Measurements from ENCODE around the gene LRG1. TPM values are rescaled to one million over a fixed set of nuclear protein-coding genes. Genes with fewer than 3 reads are reported as not detected.

Gene LRG1
- polyA plus RNA-seq, 1 experiment: 0.05 TPM

DNA sequence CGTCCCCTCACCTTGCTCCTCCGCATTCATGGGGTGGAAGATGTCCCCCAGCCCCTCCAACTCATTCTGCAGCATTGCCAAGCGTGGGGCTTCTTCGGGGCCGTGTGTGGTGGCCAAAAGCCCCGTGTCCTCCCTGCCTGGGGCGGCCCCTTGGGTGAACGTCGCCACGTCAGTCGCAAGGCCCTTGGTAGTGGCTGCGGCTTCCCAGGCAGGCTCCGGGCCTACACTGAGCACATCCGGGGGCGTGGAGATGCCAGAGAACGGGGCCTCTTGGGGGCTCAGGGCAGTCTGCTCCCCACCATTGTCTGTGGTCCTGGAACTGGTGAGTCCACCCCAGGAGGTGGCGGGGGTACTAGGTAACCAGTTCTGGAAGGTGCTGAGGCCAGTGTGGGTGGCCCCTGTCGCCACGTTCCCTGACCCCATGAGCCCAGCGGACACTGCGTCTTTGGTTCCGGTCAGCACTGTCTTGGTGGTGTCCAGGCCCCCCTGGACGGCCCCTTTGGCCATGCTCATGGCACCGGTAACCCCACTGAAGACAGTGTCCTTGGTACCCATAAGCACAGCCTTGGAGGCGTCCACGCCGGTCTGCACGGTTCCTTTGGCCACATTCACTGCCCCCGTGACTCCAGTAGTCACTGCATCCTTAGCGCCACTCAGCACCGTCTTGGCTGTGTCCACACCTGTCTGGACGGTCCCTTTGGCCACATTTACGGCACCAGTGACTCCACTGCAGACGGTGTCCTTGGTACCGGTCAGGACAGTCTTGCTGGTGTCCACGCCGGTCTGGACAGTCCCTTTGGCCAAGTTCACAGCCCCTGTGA is 29.2 kb downstream of the LRG1 start:
- no peak for DNase-seq (ENCODE audit: low read depth, low spot score)
- ChIA-PET POLR2A (no interaction called here), CTCF (interaction anchor here (1.2 kb wide), 1 partner anchor 13 kb away, joined by 3 read pairs; no protein-coding TSS in a partner anchor)
- H3K27me3 ChIP-seq (ENCODE audit: control insufficient read depth, insufficient read depth, low read length): no peaks in the 10 kb centered on the region
- TF ChIP-seq, protein P1, sequence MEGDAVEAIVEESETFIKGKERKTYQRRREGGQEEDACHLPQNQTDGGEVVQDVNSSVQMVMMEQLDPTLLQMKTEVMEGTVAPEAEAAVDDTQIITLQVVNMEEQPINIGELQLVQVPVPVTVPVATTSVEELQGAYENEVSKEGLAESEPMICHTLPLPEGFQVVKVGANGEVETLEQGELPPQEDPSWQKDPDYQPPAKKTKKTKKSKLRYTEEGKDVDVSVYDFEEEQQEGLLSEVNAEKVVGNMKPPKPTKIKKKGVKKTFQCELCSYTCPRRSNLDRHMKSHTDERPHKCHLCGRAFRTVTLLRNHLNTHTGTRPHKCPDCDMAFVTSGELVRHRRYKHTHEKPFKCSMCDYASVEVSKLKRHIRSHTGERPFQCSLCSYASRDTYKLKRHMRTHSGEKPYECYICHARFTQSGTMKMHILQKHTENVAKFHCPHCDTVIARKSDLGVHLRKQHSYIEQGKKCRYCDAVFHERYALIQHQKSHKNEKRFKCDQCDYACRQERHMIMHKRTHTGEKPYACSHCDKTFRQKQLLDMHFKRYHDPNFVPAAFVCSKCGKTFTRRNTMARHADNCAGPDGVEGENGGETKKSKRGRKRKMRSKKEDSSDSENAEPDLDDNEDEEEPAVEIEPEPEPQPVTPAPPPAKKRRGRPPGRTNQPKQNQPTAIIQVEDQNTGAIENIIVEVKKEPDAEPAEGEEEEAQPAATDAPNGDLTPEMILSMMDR (IDR thresholded peaks at IDR 0.05; ENCODE audit: low read depth, low read length): no peak
- H3K4me3 ChIP-seq (ENCODE audit: low read depth, low read length): no peak overlapping the region
- H3K27ac ChIP-seq (ENCODE audit: low read depth, low read length): no peak overlapping the region
- peaks cover 5% of the 10 kb centered on the region; the same call in 1 of the 2 replicates for H3K9me3 ChIP-seq (ENCODE audit: control insufficient read depth, insufficient read depth, low read length)

DNA sequence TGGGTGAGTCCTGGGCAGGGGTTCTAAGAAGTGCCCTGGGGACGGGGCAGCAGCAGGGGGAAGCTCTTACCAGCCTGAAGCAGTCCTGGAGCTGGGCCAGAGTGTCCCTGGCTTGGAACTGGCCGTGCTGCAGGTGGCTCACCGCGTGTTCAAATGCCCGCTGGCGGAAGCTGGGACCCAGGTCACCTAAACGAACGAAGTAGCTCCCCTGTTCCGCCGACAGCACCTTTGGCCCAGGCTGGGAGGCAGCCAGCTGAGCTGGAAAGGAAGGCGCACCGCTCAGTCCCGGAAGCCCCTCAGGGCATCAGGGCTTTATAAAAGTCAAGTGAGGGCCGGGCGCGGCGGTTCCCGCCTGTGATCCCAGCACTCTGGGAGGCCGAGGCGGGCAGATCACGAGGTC is 31.1 kb downstream of the LRG1 start:
- TF ChIP-seq, protein P1 (IDR thresholded peaks at IDR 0.05; ENCODE audit: low read depth, low read length): no peak
- H3K4me3 ChIP-seq (ENCODE audit: low read depth, low read length): no peak overlapping the region
- no peak for DNase-seq (ENCODE audit: low read depth, low spot score)
- no peak overlapping the region for H3K27ac ChIP-seq (ENCODE audit: low read depth, low read length)
- no peaks in the 10 kb centered on the region for H3K27me3 ChIP-seq (ENCODE audit: control insufficient read depth, insufficient read depth, low read length)
- peaks cover 5% of the 10 kb centered on the region; the same call in 1 of the 2 replicates for H3K9me3 ChIP-seq (ENCODE audit: control insufficient read depth, insufficient read depth, low read length)
- ChIA-PET POLR2A (no interaction called here), CTCF (interaction anchor here (1.9 kb wide), 1 partner anchor 17 kb away, joined by 5 read pairs; no protein-coding TSS in a partner anchor)

DNA sequence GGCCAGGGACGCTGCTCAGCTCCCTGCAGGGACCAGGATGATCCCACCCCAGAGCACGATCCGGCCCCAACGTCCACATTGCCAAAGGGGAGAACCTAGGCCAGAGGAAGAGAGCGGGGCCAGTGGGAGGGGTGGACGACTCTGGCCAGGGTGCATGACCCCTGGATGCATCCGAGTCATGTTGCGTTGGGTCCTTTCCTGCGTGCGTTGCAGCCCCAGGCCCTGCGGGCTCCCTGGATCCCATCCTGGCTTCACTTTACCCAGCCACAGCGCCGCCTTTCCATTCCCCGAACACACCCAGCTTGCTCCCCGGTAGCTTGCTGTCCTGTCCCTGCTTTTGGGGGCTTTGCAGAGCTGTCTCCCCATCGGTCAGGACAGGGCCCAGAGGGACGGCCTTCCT is 32.0 kb downstream of the LRG1 start:
- no peak for DNase-seq (ENCODE audit: low read depth, low spot score)
- Histone ChIP-seq H3K27me3 (ENCODE audit: control insufficient read depth, insufficient read depth, low read length) (no peaks in the 10 kb centered on the region), H3K4me3 (ENCODE audit: low read depth, low read length) (no peak overlapping the region), H3K27ac (ENCODE audit: low read depth, low read length) (no peak overlapping the region), H3K9me3 (ENCODE audit: control insufficient read depth, insufficient read depth, low read length) (peaks cover 5% of the 10 kb centered on the region; the same call in 1 of the 2 replicates)
- POLR2A ChIA-PET: no interaction called here
- CTCF ChIA-PET: interaction anchor here (1.9 kb wide), 1 partner anchor 18 kb away, joined by 5 read pairs; no protein-coding TSS in a partner anchor
- TF ChIP-seq, protein P1 (IDR thresholded peaks at IDR 0.05; ENCODE audit: low read depth, low read length): no peak

DNA sequence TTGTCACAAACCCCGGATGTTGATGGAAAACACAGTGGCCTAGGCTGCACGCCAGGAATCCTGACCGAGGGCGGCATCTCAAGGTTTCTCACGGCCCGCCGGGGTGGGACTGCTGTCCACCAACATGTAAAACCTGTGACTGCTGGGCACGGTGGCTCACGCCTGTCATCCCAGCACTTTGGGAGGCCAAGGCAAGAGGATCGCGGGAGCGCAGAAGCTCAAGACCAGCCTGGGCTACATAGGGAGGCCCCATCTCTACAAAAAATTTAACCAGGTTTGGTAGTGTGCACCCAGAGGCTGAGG is 32.7 kb downstream of the LRG1 start:
- Histone ChIP-seq H3K27ac (ENCODE audit: low read depth, low read length) (no peak overlapping the region), H3K4me3 (ENCODE audit: low read depth, low read length) (no peak overlapping the region), H3K27me3 (ENCODE audit: control insufficient read depth, insufficient read depth, low read length) (no peaks in the 10 kb centered on the region), H3K9me3 (ENCODE audit: control insufficient read depth, insufficient read depth, low read length) (peaks cover 5% of the 10 kb centered on the region; the same call in 1 of the 2 replicates)
- TF ChIP-seq, protein P1 (IDR thresholded peaks at IDR 0.05; ENCODE audit: low read depth, low read length): no peak
- no peak for DNase-seq (ENCODE audit: low read depth, low spot score)
- ChIA-PET POLR2A (no interaction called here), CTCF (interaction anchor here (1.9 kb wide), 1 partner anchor 18 kb away, joined by 5 read pairs; no protein-coding TSS in a partner anchor)

DNA sequence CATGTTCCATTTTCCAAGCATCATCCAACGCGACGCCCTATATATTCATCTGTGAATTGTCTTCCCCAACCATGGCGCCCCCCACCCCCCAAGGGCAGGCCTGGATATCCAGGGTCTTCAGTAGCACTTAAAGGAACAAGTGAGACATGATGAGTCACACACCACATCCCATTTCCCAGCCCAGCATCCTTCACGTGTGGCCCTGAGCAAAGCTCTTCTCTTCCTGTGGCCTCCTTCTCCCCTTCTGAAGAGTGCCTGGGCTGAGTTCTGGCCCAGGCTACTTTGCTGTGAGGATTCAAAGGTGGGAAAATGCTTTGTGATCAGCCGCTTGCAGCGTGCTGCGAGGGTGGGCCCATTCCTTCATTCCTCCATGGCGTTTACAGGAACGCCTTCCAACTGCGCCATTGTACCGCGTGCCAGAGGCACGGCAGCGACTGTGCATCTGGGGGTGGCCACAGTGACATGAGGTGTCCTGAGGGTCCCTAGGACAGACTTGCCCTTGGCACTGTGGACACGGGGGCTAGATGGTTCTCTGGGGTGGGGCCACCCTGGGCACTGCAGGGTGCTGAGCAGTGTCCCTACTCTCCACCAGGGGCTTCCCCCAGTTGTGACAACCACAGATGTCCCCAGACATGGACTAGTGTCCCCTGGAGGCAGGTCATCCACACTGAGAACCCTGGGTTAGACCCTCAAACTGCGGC is 33.2 kb downstream of the LRG1 start:
- Histone ChIP-seq H3K4me3 (ENCODE audit: low read depth, low read length) (no peak overlapping the region), H3K27me3 (ENCODE audit: control insufficient read depth, insufficient read depth, low read length) (no peaks in the 10 kb centered on the region), H3K27ac (ENCODE audit: low read depth, low read length) (no peak overlapping the region), H3K9me3 (ENCODE audit: control insufficient read depth, insufficient read depth, low read length) (peaks cover 5% of the 10 kb centered on the region; the same call in 1 of the 2 replicates)
- DNase-seq (ENCODE audit: low read depth, low spot score): peak; percentile 8
- ChIA-PET POLR2A (interaction anchor here (0.7 kb wide), 1 partner anchor 12 kb away, joined by 11 read pairs; the partner anchor contains the start of gene PLIN4), CTCF (no interaction called here)
- TF ChIP-seq, protein P1 (IDR thresholded peaks at IDR 0.05; ENCODE audit: low read depth, low read length): no peak
